Upper lobe of right lung (tissue), 1 donor: ENCODE measurements around the gene PLB1. TPM values are rescaled to one million over a fixed set of nuclear protein-coding genes. Genes with fewer than 3 reads are reported as not detected.
A peak's percentile ranks its signal among the peaks of the same experiment; 100 is the strongest.

Experiments used
- ATAC-seq: fragments of 200-7000 bp; cut with Tn5 transposase; one replicate; pipeline ENCODE4 v1.9.1; 2020; ENCODE audit warnings: mild to moderate bottlenecking, moderate library complexity
- DNase-seq: peaks from one replicate; pipeline ENCODE4 v3.0.0-alpha.2; 2020
- H3K27ac ChIP-seq: fragments of 200-600 bp; one replicate; pipeline ENCODE4 v1.8.0; 2022
- H3K27me3 ChIP-seq: fragments of 200-600 bp; one replicate; pipeline ENCODE4 v1.8.0; 2022; ENCODE audit warnings: mild to moderate bottlenecking
- H3K36me3 ChIP-seq: fragments of 200-600 bp; one replicate; pipeline ENCODE4 v1.8.0; 2022
- H3K4me1 ChIP-seq: fragments of 200-600 bp; one replicate; pipeline ENCODE4 v1.8.0; 2022
- H3K4me3 ChIP-seq: fragments of 200-600 bp; one replicate; pipeline ENCODE4 v1.8.0; 2022; ENCODE audit warnings: mild to moderate bottlenecking
- H3K9me3 ChIP-seq: fragments of 200-600 bp; one replicate; pipeline ENCODE4 v1.8.0; 2022
- intact Hi-C: fragments of 100-400 bp; cut with DNase I; formaldehyde crosslinking; loops from one replicate; pipeline ENCODE4 v1.11.0; 2022
- total RNA-seq: library from RNA; stranded (reverse); fragmentation: NEBNext Ultra II Directional; extraction: Animal tissue kit (Norgen Biotek cat#: 25700); gene quantifications from one replicate; pipeline ENCODE4 v1.2.1, GENCODE V29; 2021
- TF ChIP-seq, protein P1 (sequence below): fragments of 200-600 bp; IDR thresholded peaks from one replicate; pipeline ENCODE4 v1.8.0; 2022; ENCODE audit warnings: antibody characterized with exemption
- donor health status: DM: no; HTN: yes; CAD: no; lungs with severe emphysema.

PLB1 gene
- total RNA-seq, 1 donor from 2014 or later, result 4.2 TPM

DNA sequence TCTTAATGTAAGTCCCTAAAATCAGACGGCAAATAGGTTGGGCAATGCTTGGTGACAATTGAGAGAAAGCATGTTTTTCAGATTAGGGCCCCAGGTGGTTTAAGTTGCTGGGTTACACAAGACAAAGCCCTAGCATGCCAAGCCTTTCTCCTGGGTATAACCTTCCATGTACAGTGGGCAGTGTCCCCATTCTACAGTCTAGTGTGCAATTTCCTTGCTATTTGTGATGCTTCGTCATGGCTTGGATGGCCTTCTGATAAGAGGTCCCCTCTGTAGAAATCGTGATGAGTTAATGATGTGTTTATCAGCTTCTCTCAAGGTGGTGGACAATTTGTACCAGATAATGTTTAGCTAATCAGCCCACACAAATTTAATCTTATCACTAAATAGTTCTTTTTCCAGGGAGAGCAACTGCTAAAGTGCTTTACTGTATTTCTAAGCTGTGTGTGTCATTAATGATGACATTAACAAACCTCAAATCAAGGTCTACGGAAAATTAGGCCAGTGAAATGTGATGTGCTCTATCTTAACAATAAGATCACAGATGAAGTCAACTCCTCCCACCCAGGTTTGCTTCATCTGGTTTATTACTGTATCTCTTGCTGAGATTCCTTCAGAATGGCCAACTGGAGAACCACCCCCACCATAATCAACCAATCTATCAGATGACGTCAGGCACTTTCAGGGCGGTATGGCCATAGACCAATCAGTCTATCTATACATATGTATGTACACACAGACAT is 61.7 kb downstream of the PLB1 start:
- TF ChIP-seq, protein P1, sequence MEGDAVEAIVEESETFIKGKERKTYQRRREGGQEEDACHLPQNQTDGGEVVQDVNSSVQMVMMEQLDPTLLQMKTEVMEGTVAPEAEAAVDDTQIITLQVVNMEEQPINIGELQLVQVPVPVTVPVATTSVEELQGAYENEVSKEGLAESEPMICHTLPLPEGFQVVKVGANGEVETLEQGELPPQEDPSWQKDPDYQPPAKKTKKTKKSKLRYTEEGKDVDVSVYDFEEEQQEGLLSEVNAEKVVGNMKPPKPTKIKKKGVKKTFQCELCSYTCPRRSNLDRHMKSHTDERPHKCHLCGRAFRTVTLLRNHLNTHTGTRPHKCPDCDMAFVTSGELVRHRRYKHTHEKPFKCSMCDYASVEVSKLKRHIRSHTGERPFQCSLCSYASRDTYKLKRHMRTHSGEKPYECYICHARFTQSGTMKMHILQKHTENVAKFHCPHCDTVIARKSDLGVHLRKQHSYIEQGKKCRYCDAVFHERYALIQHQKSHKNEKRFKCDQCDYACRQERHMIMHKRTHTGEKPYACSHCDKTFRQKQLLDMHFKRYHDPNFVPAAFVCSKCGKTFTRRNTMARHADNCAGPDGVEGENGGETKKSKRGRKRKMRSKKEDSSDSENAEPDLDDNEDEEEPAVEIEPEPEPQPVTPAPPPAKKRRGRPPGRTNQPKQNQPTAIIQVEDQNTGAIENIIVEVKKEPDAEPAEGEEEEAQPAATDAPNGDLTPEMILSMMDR, result no peak
- Histone ChIP-seq H3K27me3 (no peaks in the 10 kb centered on the region), H3K4me1 (no peaks in the 10 kb centered on the region), H3K27ac (no peak overlapping the region), H3K9me3 (no peaks in the 10 kb centered on the region), H3K36me3 (no peaks in the 10 kb centered on the region), H3K4me3 (no peak overlapping the region)
- intact Hi-C loops, result no loop called here
- DNase-seq, result no peak
- ATAC-seq, result no peak

DNA sequence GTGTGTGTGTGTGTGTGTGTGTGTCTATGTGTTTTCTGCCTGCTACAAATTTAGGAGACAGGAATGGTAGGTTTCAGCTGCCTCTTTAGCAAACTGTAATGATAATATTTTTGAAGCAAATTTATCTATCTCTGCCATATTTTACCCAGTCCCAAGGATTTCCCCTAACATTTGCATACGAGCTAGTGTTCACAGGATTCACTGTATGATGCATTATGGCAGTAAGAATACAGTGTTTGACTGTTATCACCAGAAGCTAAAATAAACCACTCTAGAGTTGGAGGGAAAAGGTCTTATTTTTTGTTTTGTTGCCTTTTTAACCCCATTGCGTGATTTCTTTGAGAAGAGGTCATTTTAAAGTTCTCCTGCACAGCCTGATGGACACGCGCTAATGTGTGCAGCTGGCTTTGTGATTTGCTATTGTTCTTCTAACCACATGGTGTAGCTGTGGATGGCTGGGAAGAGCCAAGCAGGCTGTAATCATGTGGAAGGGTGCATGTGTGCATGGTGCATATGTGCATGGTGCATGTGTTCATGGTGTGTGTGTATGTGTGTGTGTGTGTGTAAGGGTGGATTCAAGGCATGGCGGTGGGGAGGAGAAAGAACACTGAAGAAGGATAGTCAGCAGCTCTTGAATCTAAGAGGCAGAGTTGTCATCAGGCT is 62.4 kb downstream of the PLB1 start:
- Histone ChIP-seq H3K27ac (no peak overlapping the region), H3K4me1 (no peaks in the 10 kb centered on the region), H3K4me3 (no peak overlapping the region), H3K9me3 (no peaks in the 10 kb centered on the region), H3K36me3 (no peaks in the 10 kb centered on the region), H3K27me3 (no peaks in the 10 kb centered on the region)
- DNase-seq (no peak), ATAC-seq (no peak)
- TF ChIP-seq, protein P1, result no peak
- intact Hi-C loops, result no loop called here

DNA sequence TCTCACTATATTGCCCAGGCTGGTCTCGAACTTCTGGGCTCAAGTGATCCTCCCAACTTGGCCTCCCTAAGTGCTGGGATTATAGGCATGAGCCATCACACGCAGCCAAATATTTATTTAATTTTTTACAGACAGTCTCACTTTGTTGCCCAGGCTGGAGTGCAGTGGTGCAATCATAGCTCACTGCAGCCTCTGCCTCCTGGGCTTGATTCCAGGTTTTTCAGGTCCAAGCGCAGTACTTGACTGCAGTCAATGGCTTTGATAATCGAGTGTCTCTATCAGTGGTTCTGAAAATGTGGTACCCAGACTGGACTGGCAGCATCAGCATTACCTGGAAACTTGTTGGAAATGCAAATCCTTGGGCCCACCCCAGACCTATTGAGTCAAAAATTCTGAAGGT is 63.1 kb downstream of the PLB1 start:
- TF ChIP-seq, protein P1, result no peak

DNA sequence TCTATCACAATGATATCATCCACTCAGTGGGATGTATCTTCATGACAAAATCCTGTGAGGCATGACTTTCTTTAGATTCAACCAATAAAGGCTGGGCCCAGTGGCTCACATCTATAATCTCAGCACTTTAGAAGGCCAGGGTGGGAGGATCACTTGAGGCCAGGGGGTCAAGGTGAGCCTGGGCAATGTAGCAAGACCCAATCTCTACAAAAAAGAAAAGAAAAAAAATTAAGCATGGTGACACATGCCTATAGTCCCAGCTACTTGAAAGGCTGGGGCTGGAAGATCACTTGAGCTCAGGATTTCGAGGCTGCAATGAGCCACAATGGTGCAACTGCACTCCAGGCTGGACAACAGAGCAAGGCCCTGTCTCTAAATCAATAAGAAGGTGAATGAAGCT is 68.0 kb downstream of the PLB1 start:
- no peak overlapping the region for H3K4me3 ChIP-seq
- no peaks in the 10 kb centered on the region for H3K4me1 ChIP-seq
- DNase-seq, result peak; percentile 32
- no peaks in the 10 kb centered on the region for H3K36me3 ChIP-seq
- TF ChIP-seq, protein P1, result no peak
- no peak for ATAC-seq
- H3K27ac ChIP-seq, result no peak overlapping the region
- no peaks in the 10 kb centered on the region for H3K27me3 ChIP-seq
- intact Hi-C loops, result no loop called here
- H3K9me3 ChIP-seq, result no peaks in the 10 kb centered on the region

More for the DNA sequence above, 63.1 kb downstream of the PLB1 start:
- Histone ChIP-seq H3K4me1 (no peaks in the 10 kb centered on the region), H3K27ac (no peak overlapping the region), H3K36me3 (no peaks in the 10 kb centered on the region), H3K27me3 (no peaks in the 10 kb centered on the region), H3K9me3 (no peaks in the 10 kb centered on the region), H3K4me3 (no peak overlapping the region)
- intact Hi-C loops, result no loop called here
- DNase-seq, result no peak
- ATAC-seq, result peak; percentile 25

DNA sequence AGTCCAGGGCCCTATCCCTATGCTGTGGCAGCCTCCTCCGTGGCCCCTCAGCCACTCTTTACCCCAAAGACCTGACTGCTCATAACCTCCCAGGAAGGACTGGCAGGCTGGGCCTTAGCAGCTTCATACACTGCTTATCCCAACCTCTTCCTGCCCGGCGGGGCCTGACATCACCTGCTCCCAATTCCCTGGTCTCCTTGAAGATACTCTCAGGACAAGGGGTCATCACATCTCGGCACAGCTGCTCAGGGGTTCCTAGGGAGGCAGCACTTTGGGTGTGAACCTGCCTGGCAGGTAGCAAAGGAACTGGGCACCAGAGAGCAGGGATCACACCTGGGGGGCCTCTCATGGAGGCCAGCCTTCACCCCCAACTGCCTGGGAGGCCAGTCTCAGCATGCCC is 68.5 kb downstream of the PLB1 start:
- H3K9me3 ChIP-seq, result no peaks in the 10 kb centered on the region
- intact Hi-C loops, result no loop called here
- H3K27me3 ChIP-seq, result no peaks in the 10 kb centered on the region
- peak; percentile 58 for DNase-seq
- H3K36me3 ChIP-seq, result no peaks in the 10 kb centered on the region
- H3K27ac ChIP-seq, result no peak overlapping the region
- no peak overlapping the region for H3K4me3 ChIP-seq
- TF ChIP-seq, protein P1, result no peak
- H3K4me1 ChIP-seq, result no peaks in the 10 kb centered on the region
- no peak for ATAC-seq
